Left lung (tissue), 14 donors: ENCODE results near the gene CRIM1. TPM values are rescaled to one million over a fixed set of nuclear protein-coding genes. Genes with fewer than 3 reads are reported as not detected.
"Not testable (repeated sequence)": the region's sequence is repeated elsewhere in the genome, so short reads cannot be mapped to it uniquely, and the experiment has no call there.

Experiments used
- ATAC-seq: fragments of 200-7000 bp; cut with Tn5 transposase; one replicate; pipeline ENCODE4 v1.9.1; 2020; ENCODE audit warnings: moderate library complexity
- DNase-seq, 4 donors: peaks; one replicate each; pipeline ENCODE4 v3.0.0-alpha.2; 2013 to 2020
- H3K27ac ChIP-seq, 2 donors: fragments of 200-600 bp; sonication (generic) in 1 of 2; one replicate each; pipeline versions ENCODE4 v1.5.0 to v1.8.0; 2020 to 2021
- H3K27me3 ChIP-seq, 2 donors: fragments of 200-600 bp; sonication (generic) in 1 of 2; one replicate each; pipeline versions ENCODE4 v1.5.0 to v1.8.0; 2020 to 2021
- H3K36me3 ChIP-seq, 2 donors: fragments of 200-600 bp; sonication (generic) in 1 of 2; one replicate each; pipeline versions ENCODE4 v1.5.0 to v1.8.0; 2020 to 2021
- H3K4me1 ChIP-seq, 2 donors: fragments of 200-600 bp; one replicate each; pipeline ENCODE4 v1.8.0; 2021
- H3K4me3 ChIP-seq, 2 donors: fragments of 200-600 bp; sonication (generic) in 1 of 2; one replicate each; pipeline versions ENCODE4 v1.5.0 to v1.8.0; 2020 to 2021; ENCODE audit warnings: mild to moderate bottlenecking in 1 of 2
- H3K9me3 ChIP-seq, 2 donors: fragments of 200-600 bp; sonication (generic) in 1 of 2; one replicate each; pipeline versions ENCODE4 v1.5.0 to v1.8.0; 2020 to 2021
- CTCF ChIP-seq, 2 donors: fragments of 200-600 bp; sonication (generic) in 1 of 2; IDR thresholded peaks; one replicate each; pipeline versions ENCODE4 v1.5.0 to v1.8.0; 2021; ENCODE audit warnings: antibody characterized with exemption in 2 of 2
- intact Hi-C, 2 donors: fragments of 100-400 bp; cut with DNase I; formaldehyde crosslinking; loops; one replicate each; pipeline versions ENCODE4 v1.11.2 to v1.14.2; 2022
- long read RNA-seq, 12 donors: library from polyadenylated mRNA in 2 of 12; unstranded in 2 of 12; transcript quantifications; one replicate each; pipeline ENCODE4 v2.0.0 and lab custom pipeline, GENCODE V29; 2019 to 2026
- polyA plus RNA-seq, 6 donors: library from polyadenylated mRNA; unstranded; fragments of 120-200 nt; gene quantifications; one replicate each; pipeline ENCODE4 v1.2.1, GENCODE V29; 2013; ENCODE audit not compliant: insufficient read length in 6 of 6
- total RNA-seq, 2 donors: library from RNA; stranded (reverse); fragmentation: NEBNext Ultra II Directional; extraction: Animal tissue kit (Norgen Biotek cat#: 25700); gene quantifications; one replicate each; pipeline ENCODE4 v1.2.1, GENCODE V29; 2021
- donor health status: DM: no; HTN: yes; CAD: no.
- donor health status: DM: no; HTN: no; CAD: no.

The CRIM1 gene
- total RNA-seq: 10 to 100 TPM; 58.0 to 72.9 TPM
- 10 to 100 TPM; 28.7 to 32.4 (median 31.0) TPM for polyA plus RNA-seq
- long read RNA-seq, donor 1, full-length matches to known transcripts: 2 of 113 reads
- long read RNA-seq, donor 1, partial matches to known transcripts: 111 of 113 reads
- long read RNA-seq, donor 1, other reads (novel, unspliced or antisense): 0 of 113 reads
- long read RNA-seq, donor 2, full-length matches to known transcripts: 1 of 25 reads
- long read RNA-seq, donor 2, partial matches to known transcripts: 24 of 25 reads
- long read RNA-seq, donor 2, other reads (novel, unspliced or antisense): 0 of 25 reads
- long read RNA-seq, donor 3, full-length matches to known transcripts: 1 of 1 reads
- long read RNA-seq, donor 3, partial matches to known transcripts: 0 of 1 reads
- long read RNA-seq, donor 3, other reads (novel, unspliced or antisense): 0 of 1 reads
- long read RNA-seq, donor 4, partial matches to known transcripts: 0 of 4 reads
- long read RNA-seq, donor 4, other reads (novel, unspliced or antisense): 4 of 4 reads
- long read RNA-seq, donor 5, full-length matches to known transcripts: 2 of 2 reads
- long read RNA-seq, donor 5, partial matches to known transcripts: 0 of 2 reads
- long read RNA-seq, donor 5, other reads (novel, unspliced or antisense): 0 of 2 reads
- long read RNA-seq, donor 6: 0 reads
- long read RNA-seq, donor 7: 0 reads
- long read RNA-seq, donor 8, full-length matches to known transcripts: 1 of 1 reads
- long read RNA-seq, donor 8, partial matches to known transcripts: 0 of 1 reads
- long read RNA-seq, donor 8, other reads (novel, unspliced or antisense): 0 of 1 reads
- long read RNA-seq, donor 9: 0 reads
- long read RNA-seq, donor 10, partial matches to known transcripts: 0 of 1 reads
- long read RNA-seq, donor 10, other reads (novel, unspliced or antisense): 1 of 1 reads
- long read RNA-seq, donor 11, partial matches to known transcripts: 376 of 413 reads
- long read RNA-seq, donor 11, other reads (novel, unspliced or antisense): 37 of 413 reads
- long read RNA-seq, donor 12, partial matches to known transcripts: 59 of 85 reads
- long read RNA-seq, donor 12, other reads (novel, unspliced or antisense): 26 of 85 reads

- Histone ChIP-seq H3K4me3 (peak within 1 kb of the TSS; percentile 71 to 73), H3K9me3 (no peaks in the 10 kb centered on the region), H3K4me1 (peaks cover 5 to 64% of the 10 kb centered on the region in 2 donors), H3K27ac (peak within 1 kb of the TSS; percentile 79 to 81), H3K36me3 (no peaks in the 10 kb centered on the region), H3K27me3 (peaks cover 0 to 53% of the 10 kb centered on the region in 2 donors)
- ATAC-seq (peak; percentile 80), DNase-seq (peak; percentile 81 to 93 (median 88))
- TF ChIP-seq CTCF (IDR thresholded peaks at IDR 0.05): no peak
- intact Hi-C loops: loop anchor here in 1 of 2 donors (10.0 kb wide), 1 partner anchor 129 kb away; no protein-coding TSS in a partner anchor
These were observed at the start of gene CRIM1 for GRCh38 chr2:36355151-36355889. TSS of gene CRIM1 (plus strand) at chr2:36355778. CDS start at chr2:36356293, 515 bp downstream.

GRCh38 chr2:36307441-36307840, 48.1 kb upstream of the CRIM1 start:
- Histone ChIP-seq H3K4me1 (no peaks in the 10 kb centered on the region), H3K27ac (no peak overlapping the region), H3K27me3 (no peaks in the 10 kb centered on the region), H3K4me3 (no peak overlapping the region), H3K9me3 (no peaks in the 10 kb centered on the region), H3K36me3 (no peaks in the 10 kb centered on the region)
- intact Hi-C loops: no loop called here
- ATAC-seq (no peak), DNase-seq (no peak)
- TF ChIP-seq CTCF (IDR thresholded peaks at IDR 0.05): no peak

GRCh38 chr2:36310444-36310843, 45.1 kb upstream of the CRIM1 start:
- H3K27me3 ChIP-seq, H3K9me3 ChIP-seq, DNase-seq, ATAC-seq, H3K4me3 ChIP-seq, H3K4me1 ChIP-seq, H3K27ac ChIP-seq, intact Hi-C loops, H3K36me3 ChIP-seq: not testable (repeated sequence)

GRCh38 chr2:36318547-36318946, 37.0 kb upstream of the CRIM1 start:
- no peak for ATAC-seq

More at GRCh38 chr2:36318547-36318946, 37.0 kb upstream of the CRIM1 start:
- Histone ChIP-seq H3K9me3 (no peaks in the 10 kb centered on the region), H3K4me1 (no peaks in the 10 kb centered on the region), H3K27me3 (no peaks in the 10 kb centered on the region), H3K27ac (no peak overlapping the region), H3K36me3 (no peaks in the 10 kb centered on the region), H3K4me3 (no peak overlapping the region)
- DNase-seq: no peak
- no peak for TF ChIP-seq CTCF (IDR thresholded peaks at IDR 0.05)
- intact Hi-C loops: no loop called here
